Measurements from ENCODE around the gene SLC2A9.

DNA sequence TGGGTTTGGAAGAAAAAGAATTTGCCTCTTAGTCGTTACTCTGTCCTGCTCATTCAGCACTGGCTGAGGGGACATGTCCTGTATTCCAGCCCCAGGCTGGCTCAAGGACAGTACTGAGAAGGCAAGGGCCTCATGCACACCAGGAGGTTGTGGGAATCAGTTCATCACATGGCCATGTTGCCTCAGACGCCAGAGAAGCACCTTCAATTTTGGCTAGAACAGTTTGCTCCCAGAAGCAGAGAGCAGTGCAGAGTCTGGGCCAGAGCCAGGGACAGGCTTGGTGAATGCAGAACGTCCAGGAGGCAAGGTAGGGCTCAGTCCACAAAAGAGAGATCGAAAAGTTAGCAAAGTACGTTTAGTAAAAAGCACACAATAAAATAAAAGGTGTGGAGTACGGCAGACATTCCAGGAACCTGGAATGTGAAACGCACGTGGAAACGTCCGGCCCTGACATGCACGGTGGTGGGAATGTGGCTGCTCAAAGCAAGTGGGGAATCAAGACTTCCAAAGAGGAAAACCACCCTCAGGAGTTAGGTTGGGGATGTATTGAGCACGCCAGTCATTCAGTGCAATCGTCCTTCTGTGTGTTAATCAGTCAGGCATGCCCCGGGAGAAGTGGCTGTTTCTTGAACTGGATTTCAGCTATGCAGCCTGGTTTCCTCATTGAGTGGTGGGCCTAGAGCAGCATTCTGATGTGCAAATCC lies 1.2 kb upstream of the SLC2A9 start:
- TF ChIP-seq, protein P1, sequence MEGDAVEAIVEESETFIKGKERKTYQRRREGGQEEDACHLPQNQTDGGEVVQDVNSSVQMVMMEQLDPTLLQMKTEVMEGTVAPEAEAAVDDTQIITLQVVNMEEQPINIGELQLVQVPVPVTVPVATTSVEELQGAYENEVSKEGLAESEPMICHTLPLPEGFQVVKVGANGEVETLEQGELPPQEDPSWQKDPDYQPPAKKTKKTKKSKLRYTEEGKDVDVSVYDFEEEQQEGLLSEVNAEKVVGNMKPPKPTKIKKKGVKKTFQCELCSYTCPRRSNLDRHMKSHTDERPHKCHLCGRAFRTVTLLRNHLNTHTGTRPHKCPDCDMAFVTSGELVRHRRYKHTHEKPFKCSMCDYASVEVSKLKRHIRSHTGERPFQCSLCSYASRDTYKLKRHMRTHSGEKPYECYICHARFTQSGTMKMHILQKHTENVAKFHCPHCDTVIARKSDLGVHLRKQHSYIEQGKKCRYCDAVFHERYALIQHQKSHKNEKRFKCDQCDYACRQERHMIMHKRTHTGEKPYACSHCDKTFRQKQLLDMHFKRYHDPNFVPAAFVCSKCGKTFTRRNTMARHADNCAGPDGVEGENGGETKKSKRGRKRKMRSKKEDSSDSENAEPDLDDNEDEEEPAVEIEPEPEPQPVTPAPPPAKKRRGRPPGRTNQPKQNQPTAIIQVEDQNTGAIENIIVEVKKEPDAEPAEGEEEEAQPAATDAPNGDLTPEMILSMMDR (IDR thresholded peaks at IDR 0.05; ENCODE audit: insufficient read depth, low read depth, low read length): no peak
- no peak for TF ChIP-seq EZH2 (IDR thresholded peaks at IDR 0.05; ENCODE audit: insufficient read depth, low read length)

Measured in astrocyte (in vitro differentiated cells and primary cell).